Spinal cord (tissue), 10 donors: ENCODE measurements around the gene BCLAF1. TPM values are rescaled to one million over a fixed set of nuclear protein-coding genes. Genes with fewer than 3 reads are reported as not detected.
"Not testable (repeated sequence)": the region's sequence is repeated elsewhere in the genome, so short reads cannot be mapped to it uniquely, and the experiment has no call there.

Experiments used
- DNase-seq, 6 donors: peaks; one replicate each; pipeline versions ENCODE4 v3.0.0 to v3.0.0-alpha.2; 2013 to 2015; ENCODE audit warnings: low spot score in 6 of 6, low read depth in 4 of 6
- H3K27ac ChIP-seq: one replicate; pipeline ENCODE4 v1.5.1; 2013; ENCODE audit warnings: low read depth, low read length, control low read depth
- H3K27me3 ChIP-seq: one replicate; pipeline ENCODE4 v1.6.1; 2013; ENCODE audit warnings: low read length; ENCODE audit not compliant: control insufficient read depth, insufficient read depth
- H3K36me3 ChIP-seq: one replicate; pipeline ENCODE4 v1.6.1; 2013; ENCODE audit warnings: low read length; ENCODE audit not compliant: control insufficient read depth, insufficient read depth
- H3K4me1 ChIP-seq: one replicate; pipeline ENCODE4 v1.6.1; 2013; ENCODE audit warnings: low read length; ENCODE audit not compliant: control insufficient read depth, insufficient read depth
- H3K4me3 ChIP-seq: one replicate; pipeline ENCODE4 v1.5.1; 2013; ENCODE audit warnings: low read depth, low read length, control low read depth
- H3K9me3 ChIP-seq: one replicate; pipeline ENCODE4 v1.6.1; 2013; ENCODE audit warnings: low read length; ENCODE audit not compliant: control insufficient read depth, insufficient read depth
- whole genome bisulfite sequencing: methylation state at CpG from one replicate; pipeline ENCODE4 v1.1.5; 2013; ENCODE audit warnings: missing lambda C conversion rate; ENCODE audit not compliant: insufficient coverage; 5-methylcytosine and 5-hydroxymethylcytosine counted together
- polyA plus RNA-seq, 2 donors: library from polyadenylated mRNA; unstranded; fragments of 120-200 nt; gene quantifications; one replicate each; pipeline ENCODE4 v1.2.1, GENCODE V29; 2013; ENCODE audit not compliant: insufficient read length in 2 of 2
- total RNA-seq, 2 donors: library from RNA; depleted of rRNA in 1 of 2; stranded (reverse); fragments of 120-200 nt in 1 of 2; fragments of >200 nt in 1 of 2; gene quantifications; one replicate each; pipeline versions ENCODE4 v1.2.3 to v1.2.4, GENCODE V29; 2013 to 2014
- donor health status: healthy.

The BCLAF1 gene
- total and polyA plus RNA-seq, 4 donors, result 109 to 255 (median 187) TPM

DNA sequence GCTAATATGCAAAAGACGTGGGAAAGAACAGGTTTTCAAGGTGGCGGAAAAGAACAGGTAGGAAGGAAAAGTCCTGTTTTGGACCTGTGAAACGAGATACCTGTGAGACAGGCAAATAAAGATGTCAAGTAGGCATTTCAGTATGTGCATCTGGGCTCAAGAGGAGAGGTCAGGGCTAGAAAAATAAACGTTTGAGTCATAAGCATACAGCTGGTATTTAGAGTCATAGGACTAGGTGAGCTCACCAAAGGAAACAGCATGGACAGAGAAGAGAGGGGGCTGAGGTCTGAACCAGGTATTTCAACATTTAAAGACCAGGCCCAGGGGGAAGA lies 54.4 kb downstream of the BCLAF1 start:
- Histone ChIP-seq H3K9me3 (no peaks in the 10 kb centered on the region), H3K27ac (no peak overlapping the region)
- WGBS, result 97% methylated on average over 4 of the region's 4 CpGs

DNA sequence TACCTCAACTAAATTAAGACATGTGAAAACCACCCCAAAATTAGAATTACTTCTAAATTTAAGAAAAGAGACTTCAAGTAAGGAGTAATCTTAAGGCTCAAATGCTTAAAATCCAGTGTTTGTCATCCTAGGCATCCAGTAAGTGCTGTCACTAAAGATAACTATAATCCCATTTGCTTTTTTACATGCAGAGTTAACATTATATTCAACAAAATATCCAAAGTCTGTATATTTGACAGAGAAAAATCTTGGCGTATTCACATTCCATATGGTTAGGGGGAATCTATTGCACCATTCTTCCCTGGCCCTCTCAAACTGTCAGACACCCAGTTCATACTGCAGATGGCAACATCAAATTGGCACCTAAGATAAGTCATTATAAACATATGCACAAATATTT lies 56.9 kb downstream of the BCLAF1 start:
- Histone ChIP-seq H3K4me3 (no peak overlapping the region), H3K27me3 (no peaks in the 10 kb centered on the region), H3K27ac (no peak overlapping the region), H3K36me3 (no peaks in the 10 kb centered on the region), H3K9me3 (no peaks in the 10 kb centered on the region), H3K4me1 (no peaks in the 10 kb centered on the region)
- DNase-seq, result peak in 1 of 6 donors; percentile 77
- no CpG with 5 or more reads among the region's 1 CpG for WGBS

More for the DNA sequence above, 54.4 kb downstream of the BCLAF1 start:
- no peak for DNase-seq
- no peak overlapping the region for H3K4me3 ChIP-seq
- no peaks in the 10 kb centered on the region for H3K4me1 ChIP-seq
- no peaks in the 10 kb centered on the region for H3K36me3 ChIP-seq
- no peaks in the 10 kb centered on the region for H3K27me3 ChIP-seq

DNA sequence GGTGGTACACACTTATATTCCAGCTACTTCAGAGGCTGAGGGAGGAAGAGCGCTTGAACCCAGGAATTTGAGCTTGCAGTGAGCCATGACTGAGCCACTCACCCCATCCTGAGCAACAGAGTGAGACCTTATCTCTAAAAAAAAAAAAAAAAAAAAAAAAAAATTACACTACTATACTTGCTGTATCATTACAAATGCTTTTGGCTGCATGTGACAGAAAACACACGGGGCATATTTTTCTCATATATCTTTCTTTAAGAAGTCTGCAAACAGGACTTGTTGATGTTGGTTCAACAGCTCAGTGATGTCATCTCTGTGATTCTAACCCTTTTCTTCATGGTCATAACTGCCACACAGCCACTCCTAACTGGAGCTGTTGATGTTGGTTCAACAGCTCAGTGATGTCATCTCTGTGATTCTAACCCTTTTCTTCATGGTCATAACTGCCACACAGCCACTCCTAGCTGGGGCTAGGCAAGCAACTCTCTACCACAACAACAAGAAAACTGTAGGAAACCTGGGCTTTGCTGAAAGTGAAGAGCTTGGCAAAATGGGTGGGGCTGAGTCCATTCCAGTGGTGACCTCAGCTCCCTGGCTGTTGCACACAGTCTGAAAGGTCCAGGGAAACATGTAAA lies 59.3 kb downstream of the BCLAF1 start:
- H3K27ac ChIP-seq, result no peak overlapping the region
- no peak for DNase-seq
- H3K27me3 ChIP-seq, result no peaks in the 10 kb centered on the region
- H3K9me3 ChIP-seq, result no peaks in the 10 kb centered on the region
- no peak overlapping the region for H3K4me3 ChIP-seq
- H3K36me3 ChIP-seq, result no peaks in the 10 kb centered on the region
- no peaks in the 10 kb centered on the region for H3K4me1 ChIP-seq
- no CpG with 5 or more reads among the region's 2 CpGs for WGBS

DNA sequence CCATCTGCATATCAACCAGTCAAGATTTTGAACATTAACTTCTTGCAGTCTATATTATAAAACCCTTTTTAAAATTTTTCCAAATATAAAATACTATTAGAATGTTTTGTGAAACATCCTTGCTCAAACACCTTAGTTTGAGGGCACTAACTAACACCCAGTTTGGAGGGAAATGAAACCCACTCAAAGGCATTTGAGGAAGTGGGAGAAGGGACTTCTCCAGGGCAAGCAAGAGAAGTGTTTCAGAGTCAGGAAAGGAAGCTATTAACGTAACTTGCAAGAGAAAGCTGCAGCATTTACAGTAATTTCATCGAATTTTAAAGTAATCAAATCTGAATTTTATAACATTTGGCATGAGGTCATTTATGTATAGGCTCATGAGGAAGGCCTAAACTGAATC lies 60.8 kb downstream of the BCLAF1 start:
- no peak overlapping the region for H3K27ac ChIP-seq
- H3K27me3 ChIP-seq, result no peaks in the 10 kb centered on the region
- H3K9me3 ChIP-seq, result no peaks in the 10 kb centered on the region
- WGBS, result 83% methylated on average over 1 of the region's 2 CpGs
- no peaks in the 10 kb centered on the region for H3K4me1 ChIP-seq
- no peak for DNase-seq
- H3K4me3 ChIP-seq, result no peak overlapping the region
- H3K36me3 ChIP-seq, result no peaks in the 10 kb centered on the region

DNA sequence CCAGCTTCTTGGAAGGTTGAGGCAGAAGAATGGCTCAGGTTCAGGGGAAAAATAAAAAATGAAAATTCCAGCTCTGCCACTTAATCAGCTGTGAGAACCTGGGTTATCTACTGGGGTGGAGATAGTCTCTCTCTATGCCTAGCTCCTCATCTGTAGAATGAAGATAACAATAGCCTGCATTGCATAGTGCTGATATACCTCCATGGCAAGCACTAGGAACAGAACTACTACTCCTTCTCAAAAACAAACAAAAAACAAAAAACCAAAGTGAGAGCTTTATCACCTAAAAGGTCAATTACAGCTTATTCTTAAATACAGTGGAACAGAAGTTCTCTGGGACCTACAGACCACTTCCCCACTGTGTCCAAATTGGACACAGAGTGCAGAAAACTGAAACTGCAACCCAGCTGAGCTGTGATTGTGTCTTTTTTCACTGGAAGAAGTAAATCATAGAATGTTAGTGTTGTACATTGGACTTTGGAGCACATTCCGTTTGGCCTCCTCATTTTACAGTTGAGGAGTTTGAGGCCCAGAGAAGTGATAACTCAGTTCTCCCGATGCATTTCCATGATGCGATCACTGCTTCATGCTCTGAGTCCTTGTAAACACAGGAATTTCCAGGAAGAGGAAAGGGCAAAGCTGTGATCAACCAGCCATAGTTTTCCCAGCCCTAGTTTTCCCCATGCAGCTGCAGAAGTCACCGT lies 62.8 kb downstream of the BCLAF1 start:
- DNase-seq, result no peak
- Histone ChIP-seq H3K4me1 (no peaks in the 10 kb centered on the region), H3K9me3 (no peaks in the 10 kb centered on the region), H3K27me3 (no peaks in the 10 kb centered on the region), H3K4me3 (no peak overlapping the region), H3K27ac (no peak overlapping the region), H3K36me3 (no peaks in the 10 kb centered on the region)
- 93% methylated on average over 4 of the region's 4 CpGs for WGBS

DNA sequence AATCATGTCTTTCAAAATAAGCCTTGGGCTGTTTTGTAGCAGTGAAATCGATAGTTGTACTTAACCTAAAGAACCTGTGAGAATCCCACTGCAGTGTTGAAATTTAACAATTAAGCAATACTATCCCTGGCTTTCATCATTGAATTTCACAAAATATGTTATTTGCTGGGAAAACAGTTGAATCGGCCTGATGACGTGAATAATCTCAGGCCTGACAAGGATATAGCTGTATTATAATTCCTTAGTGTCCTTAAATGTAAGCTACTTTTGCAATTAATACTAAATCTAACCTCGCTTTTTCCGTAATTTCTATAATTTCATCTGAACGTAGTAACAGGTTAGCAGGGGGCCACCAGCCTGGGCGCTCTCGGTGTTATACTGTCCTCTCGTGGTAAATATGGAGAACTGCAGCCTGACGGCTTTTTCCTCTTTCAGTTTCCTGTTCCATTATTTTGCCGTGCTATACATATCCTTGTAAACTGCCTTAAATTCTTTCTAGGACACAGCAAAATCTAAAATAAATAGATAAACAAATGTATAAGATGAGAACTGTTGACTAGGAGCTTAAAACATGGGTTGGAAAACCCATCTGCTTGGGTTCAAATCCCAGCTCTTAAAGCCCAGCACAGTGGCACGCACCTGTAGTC lies 63.5 kb downstream of the BCLAF1 start:
- Histone ChIP-seq H3K4me3 (no peak overlapping the region), H3K27ac (no peak overlapping the region), H3K36me3 (no peaks in the 10 kb centered on the region), H3K27me3 (no peaks in the 10 kb centered on the region), H3K9me3 (peaks cover 3% of the 10 kb centered on the region), H3K4me1 (no peaks in the 10 kb centered on the region)
- DNase-seq, result peak; percentile 24 to 90 (median 52)
- 0% methylated on average over 2 of the region's 12 CpGs for WGBS

DNA sequence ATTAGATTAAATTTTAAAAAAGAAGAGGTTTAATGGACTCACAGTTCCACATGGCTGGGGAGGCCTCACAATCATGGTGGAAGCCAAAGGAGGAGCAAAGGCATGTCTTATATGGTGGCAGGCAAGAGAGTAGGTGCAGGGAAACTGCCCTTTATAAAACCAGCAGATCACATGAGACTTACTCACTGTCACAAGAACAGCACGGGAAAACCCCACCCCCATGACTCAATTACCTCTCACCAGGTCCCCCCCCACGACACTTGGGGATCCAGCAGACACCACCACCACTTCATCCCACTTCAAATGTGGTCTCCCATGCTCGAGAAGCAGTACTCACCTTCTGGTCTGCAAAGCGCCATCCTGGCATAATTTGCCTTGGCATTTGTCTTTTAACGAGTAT lies 64.2 kb downstream of the BCLAF1 start:
- Histone ChIP-seq H3K9me3 (peaks cover 3% of the 10 kb centered on the region), H3K4me1 (no peaks in the 10 kb centered on the region), H3K27me3 (no peaks in the 10 kb centered on the region), H3K4me3 (no peak overlapping the region), H3K27ac (no peak overlapping the region), H3K36me3 (no peaks in the 10 kb centered on the region)
- DNase-seq, result no peak
- WGBS, result 13% methylated on average over 2 of the region's 5 CpGs

DNA sequence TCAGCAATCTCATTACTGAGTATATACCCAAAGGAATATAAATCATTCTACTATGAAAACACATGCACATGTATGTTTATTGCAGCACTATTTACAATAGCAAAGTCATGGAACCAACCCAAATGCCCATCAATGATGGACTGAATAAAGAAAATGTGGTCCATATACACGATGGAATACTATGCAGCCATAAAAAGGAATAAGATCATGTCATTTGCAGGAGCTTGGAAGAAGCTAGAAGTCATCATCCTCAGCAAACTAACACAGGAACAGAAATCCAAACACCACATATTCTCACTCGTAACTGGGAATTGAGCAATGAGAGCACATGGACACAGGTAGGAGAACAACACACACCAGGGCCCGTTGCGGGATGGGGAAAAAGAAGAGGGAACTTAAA lies 64.7 kb downstream of the BCLAF1 start:
- not testable (repeated sequence) for H3K36me3 ChIP-seq, DNase-seq, H3K27me3 ChIP-seq, H3K9me3 ChIP-seq, H3K4me3 ChIP-seq, H3K4me1 ChIP-seq, H3K27ac ChIP-seq
- WGBS, result 100% methylated on average over 1 of the region's 4 CpGs

DNA sequence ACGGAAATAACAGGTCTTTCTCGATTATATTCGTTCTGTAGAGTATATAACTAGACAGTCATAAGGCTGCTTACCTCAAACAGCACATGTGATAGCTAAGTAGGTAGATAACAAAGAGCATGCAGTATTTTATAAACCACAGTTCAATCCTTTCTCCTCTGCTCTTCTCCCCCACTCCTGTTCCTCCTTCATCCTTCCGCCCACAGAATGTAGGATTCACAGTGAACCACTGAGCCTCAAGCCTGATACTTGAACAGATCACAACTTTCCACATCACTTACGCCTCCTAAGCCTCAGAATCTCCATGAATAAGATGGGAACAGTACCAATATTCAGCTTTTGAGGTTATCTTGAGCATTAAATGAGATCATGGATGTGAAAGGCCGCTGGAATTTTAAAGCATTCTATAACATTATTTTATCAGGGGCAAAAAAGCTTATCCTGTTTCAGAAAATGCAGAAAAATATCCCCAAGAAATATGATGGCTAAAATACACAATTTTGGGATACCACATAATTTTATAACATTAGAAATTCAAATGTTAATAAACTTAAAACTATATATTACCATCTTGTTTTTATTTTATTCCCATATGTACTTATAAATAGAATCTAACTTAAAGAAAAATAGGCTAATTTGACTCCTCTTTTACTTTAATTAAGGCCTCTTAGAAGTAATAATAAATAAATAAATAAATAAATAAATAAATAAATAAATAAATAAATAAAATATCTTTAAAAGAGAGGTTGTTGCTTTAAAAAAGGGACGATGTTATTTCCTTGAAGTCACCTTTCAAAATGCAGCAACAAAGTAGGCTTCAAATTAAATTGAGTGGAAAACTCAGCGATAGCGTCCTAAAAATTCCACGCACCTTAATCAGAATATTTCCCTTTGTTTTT lies 72.9 kb downstream of the BCLAF1 start:
- H3K9me3 ChIP-seq, result peaks cover 3% of the 10 kb centered on the region
- WGBS, result 100% methylated on average over 1 of the region's 10 CpGs
- no peak overlapping the region for H3K27ac ChIP-seq
- H3K27me3 ChIP-seq, result no peaks in the 10 kb centered on the region
- H3K36me3 ChIP-seq, result no peaks in the 10 kb centered on the region
- no peak overlapping the region for H3K4me3 ChIP-seq
- H3K4me1 ChIP-seq, result no peaks in the 10 kb centered on the region
- DNase-seq, result no peak
